DND-41 (cell line): Measurements from ENCODE around the gene CPED1.

ENCODE experiments used
- CTCF ChIP-seq: IDR thresholded peaks from 2 replicates; pipeline ENCODE4 v1.5.1; 2012; ENCODE audit warnings: borderline replicate concordance, low read length, moderate library complexity, mild to moderate bottlenecking; ENCODE audit not compliant: poor library complexity, severe bottlenecking; ENCODE audit errors: extremely low read depth
- EZH2 ChIP-seq: IDR thresholded peaks from 3 replicates; pipeline ENCODE4 v1.6.1; 2012; ENCODE audit warnings: borderline replicate concordance, low read depth, mild to moderate bottlenecking, moderate library complexity, low read length, inconsistent platforms; ENCODE audit not compliant: severe bottlenecking

DNA sequence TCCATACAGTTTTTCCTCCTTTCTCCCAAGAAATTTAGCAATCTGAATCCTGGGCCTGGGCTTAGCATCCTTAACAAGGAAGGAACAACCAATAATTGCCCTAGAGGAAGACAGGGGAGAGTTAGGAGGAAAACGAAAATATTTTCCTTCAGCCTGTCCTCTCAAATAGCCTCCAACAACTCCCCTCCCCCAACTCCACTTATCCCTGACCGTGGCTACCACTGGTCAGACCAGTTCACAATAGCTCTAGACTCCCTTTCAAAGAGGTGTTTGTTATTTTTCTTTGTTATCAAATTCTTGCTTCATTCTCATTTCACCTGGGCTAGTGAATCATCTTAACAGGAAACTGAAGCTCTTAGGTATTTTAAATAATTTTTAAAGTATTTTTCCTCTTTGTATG lies 114.1 kb downstream of the CPED1 start:
- TF ChIP-seq CTCF (no peak), EZH2 (no peak)
